OCI-LY3 (cell line): ENCODE results near the gene TGIF1.

ENCODE experiments used
- H2AFZ ChIP-seq: fragments of 200-600, 300-600 bp; shearing (Covaris generic); 2 replicates; pipeline ENCODE4 v1.6.0; 2014; ENCODE audit warnings: antibody characterized with exemption, low read depth, low read length
- H3K27ac ChIP-seq: fragments of 200-600, 300-600 bp; sonication (generic); 2 replicates; pipeline ENCODE4 v1.5.1; 2014; ENCODE audit warnings: mild to moderate bottlenecking, low read length, moderate library complexity, mixed read lengths
- H3K27me3 ChIP-seq: fragments of 200-600, 300-600 bp; sonication (generic); 2 replicates; pipeline ENCODE4 v1.6.1; 2014; ENCODE audit warnings: low read depth, low read length, mixed read lengths
- H3K36me3 ChIP-seq: fragments of 200-600, 300-600 bp; sonication (generic); replicated peaks from 2 replicates; pipeline ENCODE3; 2014; ENCODE audit warnings: low read depth, low read length, mixed read lengths
- H3K4me1 ChIP-seq: fragments of 300-600, 200-600 bp; sonication (generic); 2 replicates; pipeline ENCODE4 v1.6.1; 2014; ENCODE audit warnings: low read length, mixed read lengths
- H3K4me2 ChIP-seq: fragments of 200-600, 300-600 bp; sonication (generic); 2 replicates; pipeline ENCODE4 v1.6.1; 2014; ENCODE audit warnings: low read length, mixed read lengths
- H3K4me3 ChIP-seq: fragments of 300-600, 200-600 bp; sonication (generic); 2 replicates; pipeline ENCODE4 v1.5.1; 2014; ENCODE audit warnings: antibody characterized with exemption, mild to moderate bottlenecking, low read length, moderate library complexity
- H3K79me2 ChIP-seq: fragments of 300-600, 200-600 bp; shearing (Covaris generic); 2 replicates; pipeline ENCODE4 v1.6.1; 2014; ENCODE audit warnings: mild to moderate bottlenecking, low read length, mixed read lengths
- H3K9ac ChIP-seq: fragments of 300-600, 200-600 bp; shearing (Covaris generic); 2 replicates; pipeline ENCODE4 v1.6.0; 2014; ENCODE audit warnings: mild to moderate bottlenecking, low read length, moderate library complexity
- H3K9me3 ChIP-seq: fragments of 200-600, 300-600 bp; shearing (Covaris generic); 2 replicates; pipeline ENCODE4 v1.6.1; 2014; ENCODE audit warnings: low read length, mixed read lengths; ENCODE audit not compliant: insufficient read depth
- H4K20me1 ChIP-seq: fragments of 200-600, 300-600 bp; sonication (generic); 2 replicates; pipeline ENCODE4 v1.6.1; 2016; ENCODE audit warnings: low read length, mixed read lengths; ENCODE audit not compliant: insufficient read depth
- EZH2phosphoT487 ChIP-seq: fragments of 200-600 bp; shearing (Covaris generic); IDR thresholded peaks from 2 replicates; pipeline ENCODE4 v1.6.1; 2018; ENCODE audit warnings: antibody characterized with exemption, mixed run types, low read depth
- TF ChIP-seq, protein P1 (sequence below): fragments of 200-600, 300-600 bp; sonication (generic); IDR thresholded peaks from 2 replicates; pipeline ENCODE4 v1.5.1; 2014; ENCODE audit warnings: antibody characterized with exemption, low read length, low read depth

Gene TGIF1

DNA sequence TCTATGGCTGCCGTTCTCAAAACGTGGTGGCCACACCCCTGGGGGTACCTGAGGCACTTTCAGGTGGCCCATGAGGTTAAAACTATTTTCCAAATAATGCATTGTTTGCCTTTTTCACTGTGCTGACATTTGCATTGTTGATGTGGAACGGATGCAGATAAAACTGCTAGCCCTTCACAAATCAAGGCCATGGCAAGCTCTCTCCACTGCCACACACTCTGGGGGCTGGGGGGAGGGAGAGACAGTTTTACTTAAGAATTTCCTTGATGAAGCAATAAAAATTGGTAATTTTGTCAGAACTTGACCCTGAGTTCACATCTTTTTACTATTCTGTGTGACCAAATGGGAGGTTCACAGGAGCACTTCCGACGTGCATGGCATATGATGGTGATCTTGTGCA is 22.0 kb upstream of the TGIF1 start:
- no peaks in the 10 kb centered on the region for H3K36me3 ChIP-seq

DNA sequence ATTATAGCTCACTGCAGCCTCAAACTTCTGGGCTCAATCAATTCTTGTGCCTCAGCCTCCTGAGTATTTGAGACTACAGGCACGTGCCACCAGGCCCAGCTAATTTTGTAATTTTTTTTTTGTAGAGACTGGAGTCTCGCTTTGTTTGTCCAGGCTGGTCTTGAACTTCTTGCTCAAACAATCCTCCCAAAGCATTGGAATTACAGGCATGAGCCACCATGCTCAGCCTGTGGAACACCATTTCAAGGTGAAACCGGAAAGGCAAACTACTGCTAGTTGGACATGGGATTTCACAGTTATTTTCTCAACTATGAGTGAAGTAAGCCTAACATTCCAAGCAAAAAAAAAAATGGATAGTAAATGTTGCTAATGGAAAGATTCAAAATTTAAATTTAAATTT is 20.9 kb upstream of the TGIF1 start:
- no peak overlapping the region for H3K4me2 ChIP-seq
- no peaks in the 10 kb centered on the region for H3K9me3 ChIP-seq
- no peak overlapping the region for H3K4me3 ChIP-seq
- H3K36me3 ChIP-seq: no peaks in the 10 kb centered on the region
- TF ChIP-seq, protein P1, sequence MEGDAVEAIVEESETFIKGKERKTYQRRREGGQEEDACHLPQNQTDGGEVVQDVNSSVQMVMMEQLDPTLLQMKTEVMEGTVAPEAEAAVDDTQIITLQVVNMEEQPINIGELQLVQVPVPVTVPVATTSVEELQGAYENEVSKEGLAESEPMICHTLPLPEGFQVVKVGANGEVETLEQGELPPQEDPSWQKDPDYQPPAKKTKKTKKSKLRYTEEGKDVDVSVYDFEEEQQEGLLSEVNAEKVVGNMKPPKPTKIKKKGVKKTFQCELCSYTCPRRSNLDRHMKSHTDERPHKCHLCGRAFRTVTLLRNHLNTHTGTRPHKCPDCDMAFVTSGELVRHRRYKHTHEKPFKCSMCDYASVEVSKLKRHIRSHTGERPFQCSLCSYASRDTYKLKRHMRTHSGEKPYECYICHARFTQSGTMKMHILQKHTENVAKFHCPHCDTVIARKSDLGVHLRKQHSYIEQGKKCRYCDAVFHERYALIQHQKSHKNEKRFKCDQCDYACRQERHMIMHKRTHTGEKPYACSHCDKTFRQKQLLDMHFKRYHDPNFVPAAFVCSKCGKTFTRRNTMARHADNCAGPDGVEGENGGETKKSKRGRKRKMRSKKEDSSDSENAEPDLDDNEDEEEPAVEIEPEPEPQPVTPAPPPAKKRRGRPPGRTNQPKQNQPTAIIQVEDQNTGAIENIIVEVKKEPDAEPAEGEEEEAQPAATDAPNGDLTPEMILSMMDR: no peak
- TF ChIP-seq EZH2phosphoT487: no peak
- H3K79me2 ChIP-seq: no peaks in the 10 kb centered on the region
- no peaks in the 10 kb centered on the region for H3K27me3 ChIP-seq
- H2AFZ ChIP-seq: no peak overlapping the region
- no peak overlapping the region for H3K9ac ChIP-seq
- no peaks in the 10 kb centered on the region for H4K20me1 ChIP-seq
- H3K27ac ChIP-seq: no peak overlapping the region
- H3K4me1 ChIP-seq: peaks cover 6% of the 10 kb centered on the region

More for the DNA sequence above, 22.0 kb upstream of the TGIF1 start:
- Histone ChIP-seq H2AFZ (no peak overlapping the region), H3K4me1 (peaks cover 11% of the 10 kb centered on the region), H3K27ac (no peak overlapping the region), H3K9me3 (no peaks in the 10 kb centered on the region), H3K4me3 (no peak overlapping the region), H3K79me2 (no peaks in the 10 kb centered on the region), H4K20me1 (no peaks in the 10 kb centered on the region), H3K27me3 (no peaks in the 10 kb centered on the region), H3K9ac (no peak overlapping the region), H3K4me2 (no peak overlapping the region)
- TF ChIP-seq, protein P1: no peak
- no peak for TF ChIP-seq EZH2phosphoT487

DNA sequence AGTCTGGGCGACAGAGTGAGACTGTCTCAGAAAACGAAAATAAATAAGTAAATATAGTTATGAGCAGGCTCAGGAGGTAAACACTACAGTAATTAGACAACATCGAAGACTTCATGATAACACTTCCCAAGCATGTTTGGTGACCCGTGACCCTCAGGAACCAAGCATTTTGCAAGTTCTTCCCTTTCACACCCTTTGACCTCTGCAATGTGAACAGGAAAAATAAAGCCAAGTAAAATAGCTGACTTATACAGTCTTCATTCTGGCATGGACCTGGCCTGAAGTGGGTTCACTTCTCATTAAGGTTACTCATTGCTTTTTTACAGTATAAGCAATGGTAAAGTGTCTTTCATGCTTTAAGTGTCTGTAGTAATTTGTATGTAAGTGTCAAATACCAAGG is 15.3 kb upstream of the TGIF1 start:
- Histone ChIP-seq H3K27ac (no peak overlapping the region), H3K36me3 (no peaks in the 10 kb centered on the region), H2AFZ (no peak overlapping the region), H3K27me3 (no peaks in the 10 kb centered on the region), H3K9ac (no peak overlapping the region), H3K4me1 (no peaks in the 10 kb centered on the region), H3K79me2 (no peaks in the 10 kb centered on the region), H4K20me1 (no peaks in the 10 kb centered on the region), H3K9me3 (no peaks in the 10 kb centered on the region), H3K4me2 (no peak overlapping the region), H3K4me3 (no peak overlapping the region)
- TF ChIP-seq, protein P1: no peak
- TF ChIP-seq EZH2phosphoT487: no peak

DNA sequence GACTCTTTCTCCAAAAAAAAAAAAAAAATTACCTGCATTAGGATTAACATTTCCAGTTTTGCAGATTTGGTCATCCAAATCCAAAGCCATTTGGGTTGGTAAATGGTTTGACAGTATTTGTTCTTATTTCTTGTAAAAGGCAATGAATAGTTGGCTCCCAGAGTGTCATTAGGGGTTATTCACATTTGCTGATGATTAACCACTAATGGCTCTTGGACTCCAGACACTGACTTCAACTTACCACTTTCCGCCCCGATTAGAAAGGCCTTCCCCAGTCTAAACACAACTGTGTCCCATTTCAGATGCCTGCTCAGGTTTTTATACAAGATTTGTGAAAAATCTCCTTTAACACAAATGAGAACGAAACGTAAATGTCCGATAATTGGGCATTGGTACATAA is 9.6 kb upstream of the TGIF1 start:
- Histone ChIP-seq H2AFZ (no peak overlapping the region), H3K9me3 (no peaks in the 10 kb centered on the region), H3K4me1 (peaks cover 3% of the 10 kb centered on the region; the same call in 1 of the 2 replicates), H3K4me2 (no peak overlapping the region), H3K27me3 (no peaks in the 10 kb centered on the region), H3K4me3 (no peak overlapping the region), H3K36me3 (no peaks in the 10 kb centered on the region), H3K27ac (no peak overlapping the region), H3K79me2 (no peaks in the 10 kb centered on the region), H4K20me1 (no peaks in the 10 kb centered on the region), H3K9ac (no peak overlapping the region)
- TF ChIP-seq EZH2phosphoT487: no peak
- TF ChIP-seq, protein P1: no peak
